Kidney (tissue), 14 donors: Measurements from ENCODE around the gene MAP3K3. TPM values are rescaled to one million over a fixed set of nuclear protein-coding genes. Genes with fewer than 3 reads are reported as not detected.

Experiments
- DNase-seq, 5 donors: peaks; one replicate each; pipeline ENCODE4 v3.0.0-alpha.2; 2013 to 2020
- FAIRE-seq: peaks from 2 replicates; lab custom pipeline; 2012; peaks lifted over from hg19 to GRCh38; lab: Jason Lieb, UNC
- H3K27ac ChIP-seq, 2 donors: one replicate each; pipeline ENCODE4 v1.7.0; 2013; ENCODE audit warnings: low read depth in 2 of 2, low read length in 2 of 2, inconsistent platforms in 1 of 2
- H3K27me3 ChIP-seq: one replicate; pipeline ENCODE4 v1.7.1; 2013; ENCODE audit warnings: low read length, inconsistent platforms; ENCODE audit not compliant: control insufficient read depth, insufficient read depth
- H3K36me3 ChIP-seq, 3 donors: one replicate each; pipeline versions ENCODE4 v1.7.0 to v1.7.1; 2013; ENCODE audit warnings: low read length in 3 of 3, control low read depth in 1 of 3, inconsistent platforms in 1 of 3; ENCODE audit not compliant: insufficient read depth in 3 of 3, control insufficient read depth in 2 of 3
- H3K4me1 ChIP-seq, 3 donors: one replicate each; pipeline versions ENCODE4 v1.7.0 to v1.7.1; 2013; ENCODE audit warnings: low read length in 3 of 3, inconsistent platforms in 1 of 3, low read depth in 1 of 3; ENCODE audit not compliant: control insufficient read depth in 2 of 3, insufficient read depth in 2 of 3
- H3K4me3 ChIP-seq, 3 donors: one replicate each; pipeline versions ENCODE4 v1.7.0 to v1.8.1; 2013; ENCODE audit warnings: low read length in 3 of 3, control low read depth in 1 of 3, inconsistent platforms in 1 of 3
- H3K9ac ChIP-seq, 3 donors: one replicate each; pipeline versions ENCODE4 v1.7.0 to v1.7.1; 2013; ENCODE audit warnings: low read length in 3 of 3, control low read depth in 1 of 3, inconsistent platforms in 1 of 3
- H3K9me3 ChIP-seq, 3 donors: one replicate each; pipeline versions ENCODE4 v1.7.0 to v1.7.1; 2013; ENCODE audit warnings: low read length in 3 of 3, control low read depth in 1 of 3, inconsistent platforms in 1 of 3; ENCODE audit not compliant: control insufficient read depth in 2 of 3, insufficient read depth in 1 of 3
- CTCF ChIP-seq: IDR thresholded peaks from 3 replicates; pipeline ENCODE4 v1.5.1; 2012; ENCODE audit warnings: mild to moderate bottlenecking, moderate library complexity, borderline replicate concordance; ENCODE audit not compliant: insufficient read depth; ENCODE audit errors: extremely low read depth
- intact Hi-C: fragments of 100-400 bp; cut with DNase I; formaldehyde crosslinking; loops from one replicate; pipeline ENCODE4 v1.11.1; 2022
- polyA plus RNA-seq: library from polyadenylated mRNA; stranded (reverse); fragments of 350-450 nt; fragmentation: Illumina TruSeq; extraction: RNeasy Lipid Tissue Mini Kit (QIAGEN cat#74804); gene quantifications from one replicate; pipeline ENCODE4 v1.2.3, GENCODE V29; 2014; ENCODE audit warnings: low read depth, low replicate concordance; ENCODE audit not compliant: insufficient read depth
- total RNA-seq: library from RNA; stranded (reverse); fragmentation: NEBNext Ultra II Directional; extraction: Animal tissue kit (Norgen Biotek cat#: 25700); gene quantifications from one replicate; pipeline ENCODE4 v1.2.1, GENCODE V29; 2021
- donor health status: control.
- donor health status: control.
- donor health status: control.
- donor health status: control.
- donor health status: control.
- donor health status: DM: yes; HTN: yes; CAD: no.
- donor health status: Normal renal cell carcinoma (clear cell type).

Gene MAP3K3
- total and polyA plus RNA-seq, 2 donors from 2014 or later, result 17.4 to 50.5 TPM

GRCh38 chr17:63633742-63634141 is 11.5 kb downstream of the MAP3K3 start:
- Histone ChIP-seq H3K9me3 (no peaks in the 10 kb centered on the region), H3K27ac (peak overlapping the region; percentile 28 to 40), H3K4me3 (no peak overlapping the region), H3K9ac (peak overlapping the region in 1 of 3 donors; percentile 10), H3K4me1 (peaks cover 0 to 8% (median 6%) of the 10 kb centered on the region in 3 donors), H3K27me3 (no peaks in the 10 kb centered on the region), H3K36me3 (peaks cover 2 to 20% (median 2%) of the 10 kb centered on the region in 3 donors)
- no peak for TF ChIP-seq CTCF
- intact Hi-C loops, result no loop called here
- DNase-seq, result no peak
- no peak for FAIRE-seq

- TF ChIP-seq CTCF, result no peak
- Histone ChIP-seq H3K27me3 (no peaks in the 10 kb centered on the region), H3K9me3 (no peaks in the 10 kb centered on the region), H3K4me3 (no peak overlapping the region), H3K36me3 (peaks cover 2 to 20% (median 2%) of the 10 kb centered on the region in 3 donors), H3K4me1 (peaks cover 0 to 6% (median 5%) of the 10 kb centered on the region in 3 donors), H3K27ac (peak overlapping the region; percentile 28 to 40), H3K9ac (no peak overlapping the region)
- FAIRE-seq, result no peak
- intact Hi-C loops, result no loop called here
- DNase-seq, result peak in 2 of 5 donors; percentile 18 to 47
Measured at GRCh38 chr17:63634163-63634562, 11.9 kb downstream of the MAP3K3 start.

GRCh38 chr17:63634816-63635215 is 12.6 kb downstream of the MAP3K3 start:
- intact Hi-C loops, result no loop called here
- peaks cover 0 to 6% (median 5%) of the 10 kb centered on the region in 3 donors for H3K4me1 ChIP-seq
- FAIRE-seq (no peak), DNase-seq (no peak)
- TF ChIP-seq CTCF, result no peak
- no peak overlapping the region for H3K9ac ChIP-seq
- H3K27ac ChIP-seq, result no peak overlapping the region
- no peak overlapping the region for H3K4me3 ChIP-seq
- H3K36me3 ChIP-seq, result peaks cover 2 to 20% (median 2%) of the 10 kb centered on the region in 3 donors
- H3K27me3 ChIP-seq, result no peaks in the 10 kb centered on the region
- no peaks in the 10 kb centered on the region for H3K9me3 ChIP-seq

GRCh38 chr17:63635290-63635689 is 13.1 kb downstream of the MAP3K3 start:
- intact Hi-C loops, result no loop called here
- H3K9me3 ChIP-seq, result no peaks in the 10 kb centered on the region
- no peak for FAIRE-seq

More at GRCh38 chr17:63635290-63635689, 13.1 kb downstream of the MAP3K3 start:
- Histone ChIP-seq H3K9ac (no peak overlapping the region), H3K36me3 (peaks cover 2 to 20% (median 2%) of the 10 kb centered on the region in 3 donors), H3K27ac (no peak overlapping the region), H3K4me1 (peaks cover 0 to 6% (median 5%) of the 10 kb centered on the region in 3 donors), H3K4me3 (no peak overlapping the region), H3K27me3 (no peaks in the 10 kb centered on the region)
- no peak for DNase-seq
- no peak for TF ChIP-seq CTCF
